Right hindlimb (tissue), 1 donor: Measurements from ENCODE around the gene VCP.

Experiments
- DNase-seq: peaks from one replicate; pipeline ENCODE4 v3.0.0-alpha.2; 2018

The VCP gene

DNA sequence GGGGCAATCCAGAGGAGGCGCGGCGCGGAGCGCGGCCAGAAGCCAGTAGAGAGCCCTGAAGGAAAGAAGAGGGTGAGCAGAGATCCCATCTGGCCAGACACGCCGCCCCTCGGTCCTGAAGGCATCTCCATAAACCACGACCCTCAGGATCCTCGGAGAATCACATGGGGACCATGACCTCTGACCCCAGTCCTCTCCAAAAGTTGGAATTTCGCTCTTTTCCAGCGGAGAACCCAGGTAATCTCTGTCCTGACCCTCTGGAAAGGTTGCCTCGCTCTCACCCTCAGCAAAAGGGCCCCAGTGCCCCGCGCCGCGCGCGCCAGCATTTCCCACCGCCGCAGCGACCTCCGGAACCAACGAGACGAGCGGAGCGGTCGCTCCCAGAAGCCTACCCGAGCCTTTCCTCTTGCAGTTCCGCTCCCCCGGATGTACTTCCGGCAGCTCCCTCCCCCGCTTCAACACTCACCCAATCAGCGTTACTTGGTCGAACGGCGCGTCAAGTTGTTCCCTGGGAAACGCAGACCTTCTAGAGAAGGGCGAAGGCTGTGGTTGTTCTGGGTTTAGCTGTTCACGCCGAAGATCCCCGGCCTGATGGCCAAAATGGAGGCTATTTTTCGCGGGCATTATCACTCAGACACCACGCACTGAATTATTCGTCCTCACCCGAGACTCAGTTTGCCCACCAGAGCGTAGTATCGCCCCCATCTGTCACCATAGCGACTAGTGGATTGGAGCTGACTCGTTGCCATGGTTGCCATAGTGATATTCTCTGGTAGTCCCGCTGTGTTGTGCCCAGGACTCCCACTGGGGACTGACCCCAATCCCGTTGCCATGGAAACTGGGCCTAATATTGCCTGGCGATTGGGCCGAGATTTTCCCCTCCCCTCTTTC, 30.6 kb upstream of the VCP start, which contains the start of gene STOML2:
Gene STOML2 (minus strand): TSS at position 363 of the 891 bp plus-strand sequence. CDS start 37 bp downstream, at position 326.
- DNase-seq: peak; percentile 96

- no peak for DNase-seq
Observed at GRCh38 chr9:35102465-35102768, 30.0 kb upstream of the VCP start.

GRCh38 chr9:35097573-35097972, 25.1 kb upstream of the VCP start:
- DNase-seq: no peak

- DNase-seq: peak; percentile 89
Observed at GRCh38 chr9:35096035-35096849, 23.8 kb upstream of the VCP start, which contains the start of gene PIGO. TSS of gene PIGO (minus strand) at chr9:35096591. CDS start at chr9:35095565, 1,026 bp downstream.

DNA sequence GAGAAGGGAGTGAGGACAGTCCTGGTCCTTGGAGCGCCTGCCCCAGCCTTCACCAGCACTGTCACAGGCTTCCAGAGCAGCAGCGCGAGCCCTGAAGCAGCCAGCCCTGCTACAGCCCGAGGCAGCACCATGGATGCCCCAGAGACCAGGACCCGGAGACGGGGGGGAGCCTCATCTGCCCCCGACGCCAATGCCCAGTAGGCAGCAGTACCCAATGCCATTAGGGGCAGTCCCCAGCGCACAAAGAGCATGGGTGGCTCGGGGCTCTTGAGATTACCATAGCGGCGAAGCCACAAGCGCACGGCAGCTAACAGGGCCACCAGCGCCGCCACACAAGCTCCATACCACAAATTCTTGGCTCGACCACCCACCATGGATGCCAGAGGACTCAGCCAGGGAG, 19.1 kb upstream of the VCP start:
- DNase-seq: no peak

DNA sequence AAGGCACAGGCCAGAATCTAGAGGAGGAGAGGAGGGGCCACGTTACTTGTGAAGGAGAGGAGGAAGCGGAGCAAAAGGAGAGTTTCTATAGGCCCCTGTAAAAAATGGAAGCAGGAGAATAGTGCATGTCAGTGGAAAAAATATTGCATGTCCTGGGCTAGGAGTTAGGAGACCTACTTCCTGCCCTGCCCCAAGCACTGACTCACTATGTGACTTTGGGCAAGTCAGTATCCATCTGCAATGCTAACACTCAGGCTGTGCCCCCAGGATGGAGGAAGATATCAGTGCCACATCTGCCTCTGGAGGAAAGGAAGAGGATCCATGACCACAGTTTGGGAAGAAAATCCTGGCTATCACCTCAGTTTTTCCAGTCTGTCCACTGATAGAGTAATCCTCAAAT, 17.0 kb upstream of the VCP start:
- no peak for DNase-seq

DNA sequence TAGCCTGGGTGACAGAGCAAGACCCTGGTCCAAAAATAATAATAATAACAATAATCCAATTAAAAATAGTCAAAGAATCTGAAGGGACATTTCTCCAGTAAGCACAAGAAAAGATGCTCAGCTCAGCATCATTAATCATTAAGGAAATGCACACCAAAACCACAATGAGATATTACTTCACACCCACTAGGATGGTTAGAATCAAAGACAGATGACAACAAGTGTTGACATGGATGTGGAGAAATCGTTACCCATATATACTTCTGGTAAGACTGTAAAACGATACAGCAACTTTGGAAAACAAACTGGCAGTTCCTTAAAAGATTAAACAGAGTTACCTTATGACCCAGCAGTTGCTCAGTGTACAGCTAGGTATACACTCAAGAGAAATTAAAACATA, 12.7 kb upstream of the VCP start:
- no peak for DNase-seq

GRCh38 chr9:35079426-35080341, 7.3 kb upstream of the VCP start, which contains the start of gene FANCG:
TSS of gene FANCG (minus strand) at chr9:35079942. CDS start at chr9:35079524, 418 bp downstream.
- peak; percentile 96 for DNase-seq

DNA sequence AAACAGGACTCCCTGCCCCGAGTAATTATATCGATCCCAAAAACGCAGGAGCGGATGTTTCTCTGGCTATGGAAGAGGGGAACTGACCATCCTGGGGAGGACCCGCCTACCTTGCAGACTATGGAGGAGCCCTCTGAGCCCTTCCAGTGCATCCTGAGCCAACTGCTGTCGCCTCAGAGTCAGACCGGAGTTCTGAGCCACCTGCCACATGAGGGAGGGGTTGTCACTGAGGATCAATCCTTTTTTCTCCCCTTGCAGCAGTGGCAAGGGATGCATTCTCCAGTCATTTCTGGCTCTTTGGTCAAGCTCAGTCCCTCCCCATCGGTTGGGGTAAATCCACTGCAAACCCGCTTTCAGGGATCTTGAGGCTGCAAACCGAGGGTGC, 6.6 kb upstream of the VCP start:
- DNase-seq: no peak

DNA sequence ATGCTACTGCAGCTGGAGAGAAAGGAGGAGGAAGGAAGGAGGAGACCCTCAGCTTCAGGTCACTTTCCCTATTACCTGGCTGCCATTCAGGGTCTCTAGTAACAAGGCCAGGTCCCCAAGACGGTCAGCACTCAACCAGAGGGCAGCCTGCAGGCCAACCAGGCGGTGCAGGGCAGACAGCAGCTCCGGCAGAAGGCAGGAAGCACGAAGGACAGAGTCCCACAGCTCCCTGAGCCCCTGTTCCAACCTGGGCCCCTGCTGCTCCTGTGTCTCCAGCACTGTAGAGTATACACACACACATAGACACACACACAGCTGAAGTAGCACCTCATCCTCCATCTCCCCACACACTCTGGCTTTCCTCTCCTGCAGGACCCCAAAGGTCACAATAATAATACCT, 5.6 kb upstream of the VCP start:
- no peak for DNase-seq

DNA sequence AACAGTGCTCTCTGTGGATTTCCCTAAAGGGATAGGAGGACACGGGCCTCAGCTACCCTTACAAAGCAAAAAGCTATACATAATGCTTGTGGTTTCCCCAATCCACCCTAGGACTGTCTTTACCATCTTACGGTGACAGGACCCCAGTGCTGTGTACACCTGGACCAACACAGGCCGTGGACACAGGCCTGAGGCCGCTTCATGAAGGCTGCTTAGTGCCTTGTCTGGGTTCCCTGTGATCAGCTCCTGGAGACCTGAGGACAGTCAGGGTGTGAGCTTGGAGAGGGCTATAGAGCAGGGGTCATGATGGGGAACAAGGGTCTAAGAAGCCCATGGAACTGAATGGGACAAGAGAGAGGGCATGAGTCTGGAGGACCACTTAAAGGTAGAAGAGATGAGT, 4.4 kb upstream of the VCP start:
- DNase-seq: no peak

DNA sequence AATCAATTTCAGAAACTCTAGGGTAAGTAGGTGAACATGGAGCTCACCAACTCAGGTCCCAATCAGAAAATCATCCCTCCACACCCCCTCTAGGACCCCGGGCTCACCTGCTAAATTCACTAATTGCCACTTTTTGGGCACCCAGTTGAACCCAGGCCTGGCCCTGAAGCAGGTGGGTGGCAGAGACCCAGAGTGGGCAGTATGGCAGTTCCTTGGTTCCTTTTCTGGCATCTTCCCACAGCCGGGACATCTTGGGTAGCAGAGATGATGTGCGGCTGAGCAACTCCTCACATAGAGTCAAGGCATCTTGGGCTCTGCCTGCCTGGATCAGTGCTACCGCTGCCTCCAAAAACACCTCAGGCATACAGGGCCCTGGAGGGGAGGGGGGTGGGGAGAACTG, 2.9 kb upstream of the VCP start:
- DNase-seq: no peak

DNA sequence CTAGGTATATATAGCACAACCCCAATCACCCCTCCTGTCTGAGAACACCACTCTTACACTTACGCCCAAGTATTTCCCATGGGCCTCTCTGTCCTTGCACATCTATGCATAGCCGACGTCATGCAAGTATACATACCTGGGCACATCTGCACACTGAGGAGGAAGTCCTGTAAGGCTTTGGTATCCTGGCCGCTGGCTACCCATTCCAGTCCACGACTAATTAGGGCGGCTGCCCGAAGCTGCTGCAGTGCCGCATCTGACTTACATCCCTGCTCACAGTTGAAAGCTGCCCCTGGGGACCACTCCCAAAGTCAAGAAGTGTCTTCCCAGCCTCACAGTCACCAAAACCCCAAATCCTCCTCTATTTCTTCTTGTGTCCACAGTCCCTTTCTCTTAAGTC, 2.4 kb upstream of the VCP start:
- no peak for DNase-seq

DNA sequence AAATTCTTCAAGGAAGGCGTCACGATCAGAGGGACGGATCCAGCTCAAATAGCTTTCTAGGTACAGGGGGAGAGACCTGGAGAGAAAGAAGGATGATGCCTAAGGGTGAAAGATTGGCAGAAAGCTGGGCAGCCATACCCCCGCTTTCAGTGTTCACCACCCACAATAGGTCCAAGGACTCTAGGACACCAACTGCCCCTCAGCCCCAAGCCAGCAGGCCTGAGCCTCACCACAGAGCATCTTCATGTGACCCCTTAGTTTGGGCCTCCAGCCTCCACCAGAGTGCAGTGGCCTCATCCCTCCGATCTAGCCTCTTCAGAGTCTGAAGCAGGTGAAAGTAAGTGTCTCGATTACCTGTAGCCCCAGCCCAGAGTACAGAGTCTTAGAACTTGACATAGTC, 1.7 kb upstream of the VCP start:
- no peak for DNase-seq

DNA sequence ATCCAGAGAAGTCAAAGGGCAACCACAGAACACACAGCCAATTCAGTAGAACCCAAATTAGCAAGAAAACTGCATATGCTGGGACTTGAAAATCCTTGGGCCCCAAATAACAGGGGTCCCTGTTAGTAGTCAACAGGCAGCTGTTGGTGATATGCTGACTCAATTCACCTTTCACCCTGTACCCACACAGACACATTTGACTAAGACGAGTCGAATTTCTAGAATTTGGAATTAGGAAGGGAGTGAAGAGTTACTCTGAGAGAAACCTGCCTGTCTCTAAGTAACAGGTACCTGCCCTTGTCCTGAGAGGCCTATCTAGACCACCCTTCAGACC, 821 bp upstream of the VCP start:
- DNase-seq: no peak

DNA sequence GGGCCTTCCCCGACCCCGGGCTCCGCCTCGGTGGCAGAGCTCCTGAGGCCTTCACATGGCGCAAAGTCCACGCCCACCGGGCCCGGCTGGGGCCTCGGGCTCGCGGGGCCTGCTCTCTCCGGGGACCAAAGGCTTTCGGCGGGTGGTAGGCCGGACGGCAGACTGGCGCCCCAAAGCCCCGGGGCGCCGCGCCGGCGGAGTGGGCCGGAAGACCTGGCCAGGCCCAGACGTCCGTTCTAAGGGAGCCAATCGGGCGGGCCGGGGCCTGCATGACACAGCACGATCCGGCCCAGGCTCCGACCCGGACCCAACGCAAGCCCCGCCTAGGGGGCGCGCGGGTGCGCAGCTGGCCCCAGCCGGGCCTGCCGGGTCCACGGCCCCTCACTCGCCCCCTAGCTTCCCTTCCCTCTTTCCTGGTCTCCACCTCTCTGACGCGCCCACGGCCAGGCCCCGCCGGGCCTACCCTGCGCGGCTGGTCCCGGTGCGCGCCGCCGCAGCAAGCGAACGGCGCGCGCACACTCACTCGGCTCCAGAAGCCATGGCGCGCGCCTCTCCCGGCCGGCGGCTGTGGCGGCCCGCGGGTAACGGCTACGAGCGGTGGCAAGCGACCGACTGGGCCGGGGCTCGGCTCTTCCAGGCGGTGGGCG, 488 bp downstream of the VCP start:
- peak; percentile 90 for DNase-seq

GRCh38 chr9:35070823-35071813, 1.3 kb downstream of the VCP start:
- DNase-seq: no peak

DNA sequence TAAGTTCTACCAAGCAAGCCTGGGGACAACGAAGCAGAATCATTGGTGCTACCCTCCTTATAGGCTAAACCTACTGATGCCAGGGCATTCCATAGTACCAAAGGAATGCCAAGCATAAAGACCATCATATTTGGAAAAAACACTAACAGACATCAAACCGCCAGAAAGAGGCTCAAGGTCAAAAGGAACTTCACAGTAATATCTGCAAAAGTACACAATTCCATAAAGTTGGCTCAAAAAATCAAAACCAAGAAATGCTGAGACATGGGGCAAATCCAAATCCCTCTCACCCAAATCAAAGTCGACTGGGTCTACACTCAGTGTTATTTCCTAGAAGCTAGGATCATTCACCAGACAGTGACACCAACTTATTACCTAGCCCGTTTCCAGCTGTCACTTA, 3.4 kb downstream of the VCP start:
- DNase-seq: no peak

- DNase-seq: no peak
Observed at GRCh38 chr9:35067056-35067455, 5.4 kb downstream of the VCP start.

DNA sequence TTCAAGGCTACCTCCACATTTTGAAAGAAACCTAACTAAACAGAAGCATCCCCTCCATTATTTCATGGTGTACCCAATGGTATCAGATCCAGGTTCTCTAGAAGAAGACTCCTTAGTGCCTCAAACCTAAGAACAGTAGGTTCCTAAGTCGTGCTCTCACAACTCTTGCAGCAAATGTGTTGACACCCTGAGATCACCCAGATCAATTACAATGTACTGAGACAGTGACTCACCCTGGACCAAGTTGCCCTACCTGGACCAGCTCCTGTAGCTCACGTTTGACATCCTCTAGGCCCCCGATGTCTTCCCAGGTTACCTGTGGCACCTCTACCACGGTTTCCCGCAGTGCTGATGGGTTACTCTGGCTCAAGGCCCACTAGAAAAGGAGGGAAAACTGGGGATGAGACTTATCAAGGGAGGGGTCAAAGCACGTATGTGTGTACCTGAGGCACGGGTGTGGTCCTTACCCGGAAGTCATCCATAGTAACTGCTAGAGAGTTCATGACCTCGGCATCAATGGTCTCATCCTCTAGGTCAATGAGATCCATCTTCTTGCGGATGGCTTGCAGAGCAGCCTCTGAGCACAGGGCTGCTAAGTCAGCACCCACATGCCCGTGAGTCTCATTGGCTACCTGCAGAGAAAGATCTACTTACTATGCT, 11.7 kb downstream of the VCP start:
- no peak for DNase-seq

DNA sequence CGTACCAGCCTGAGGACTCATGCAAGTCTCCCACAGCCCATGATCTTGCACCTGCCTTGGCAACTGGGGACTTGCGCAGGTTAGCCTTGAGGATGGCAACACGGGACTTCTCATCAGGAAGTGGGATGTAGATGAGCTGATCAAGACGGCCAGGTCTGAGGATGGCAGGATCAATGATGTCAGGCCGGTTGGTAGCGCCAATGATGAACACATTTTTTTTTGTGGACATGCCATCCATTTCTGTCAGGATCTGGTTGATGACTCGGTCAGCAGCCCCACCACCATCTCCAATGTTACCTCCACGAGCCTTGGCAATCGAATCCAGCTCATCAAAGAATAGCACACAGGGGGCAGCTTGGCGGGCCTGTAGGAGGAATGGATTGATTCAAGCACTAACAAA, 13.0 kb downstream of the VCP start:
- no peak for DNase-seq
